ENCODE data around the gene RPTN. TPM values are rescaled to one million over a fixed set of nuclear protein-coding genes. Genes with fewer than 3 reads are reported as not detected.

Gene RPTN
- total RNA-seq, 1 experiment from 2014 or later: not detected

DNA sequence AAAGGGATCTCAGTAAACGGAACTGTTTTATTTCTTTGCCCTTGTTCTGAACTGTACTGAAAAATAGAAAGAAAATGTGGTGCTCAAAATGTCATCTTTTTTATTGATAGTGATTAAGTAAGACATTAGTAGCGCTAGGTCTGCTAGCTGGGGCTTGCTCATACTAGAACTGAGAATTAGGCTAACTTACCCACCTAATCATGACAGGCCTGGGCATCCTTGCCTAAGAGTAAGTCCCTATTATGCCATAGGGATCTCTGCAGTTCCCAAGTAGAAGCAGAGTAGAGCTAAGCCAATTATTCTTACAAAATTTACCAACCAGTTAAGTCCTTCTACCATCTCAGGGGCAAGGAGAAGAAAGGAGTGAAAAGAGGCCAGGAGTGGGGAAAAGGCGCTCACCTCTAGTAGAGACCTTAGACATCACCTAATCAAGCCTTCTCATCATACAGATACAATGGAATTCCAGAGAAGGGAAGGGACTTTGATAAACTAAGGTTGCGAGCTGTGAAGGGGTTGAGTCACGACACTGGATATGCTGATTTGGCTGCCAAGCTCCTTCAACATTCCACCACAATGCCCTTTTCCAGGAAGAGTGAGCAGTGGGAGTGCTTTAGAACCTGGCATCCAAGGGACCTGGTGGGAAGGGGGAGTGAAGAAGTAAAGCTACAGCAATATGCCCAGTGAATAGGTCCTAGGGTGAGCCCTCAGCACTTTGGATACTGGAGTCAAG, 27.7 kb upstream of the RPTN start:
- H3K36me3 ChIP-seq (ENCODE audit: low read depth): no peaks in the 10 kb centered on the region
- no peaks in the 10 kb centered on the region for H4K20me1 ChIP-seq (ENCODE audit: insufficient read depth)
- no peak overlapping the region for H3K27ac ChIP-seq
- CTCF ChIA-PET: interaction anchor here (0.6 to 1.7 kb wide), 7 partner anchors 22 to 281 kb away, joined by 3 to 12 read pairs (median 4); no protein-coding TSS in a partner anchor
- intact Hi-C loops (cut with micrococcal nuclease; ENCODE audit: unreplicated experiment): loop anchor here (5.0 kb wide), 3 partner anchors 254 to 349 kb away; partner anchors contain the start of gene C2CD4D
- no peaks in the 10 kb centered on the region for H3K79me2 ChIP-seq (ENCODE audit: low read depth)
- H3K27me3 ChIP-seq (ENCODE audit: insufficient read depth, low read depth): 0 out of 2 replicates have a peak, but pooled peaks cover under 1% of the 10 kb centered on the region
- H2AFZ ChIP-seq: no peak overlapping the region
- H3K4me3 ChIP-seq: no peak overlapping the region
- no TSS peak for BruUV-seq (replicated peaks)
- DNase-seq: peak in 1 of 2 experiments; percentile 37
- H3K4me1 ChIP-seq (replicated peaks; ENCODE audit: insufficient read depth): peaks cover 40% of the 10 kb centered on the region
- TF ChIP-seq CTCF (conservative IDR thresholded peaks at IDR 0.05): no peak
- no peak for TF ChIP-seq EZH2 (IDR thresholded peaks at IDR 0.05; ENCODE audit: low read depth)
- no peaks in the 10 kb centered on the region for H3K9me2 ChIP-seq (ENCODE audit: insufficient read depth)
- H3K4me2 ChIP-seq: no peak overlapping the region
- no peaks in the 10 kb centered on the region for H3K9me3 ChIP-seq (ENCODE audit: insufficient read depth, low read depth)
- POLR2A ChIA-PET (ENCODE audit: unreplicated experiment): interaction anchor here (0.6 kb wide), 1 partner anchor 33 kb away, joined by 3 read pairs; no protein-coding TSS in a partner anchor
- peaks cover 15% of the 10 kb centered on the region for H3F3A ChIP-seq (ENCODE audit: insufficient read depth, low read depth)

- Histone ChIP-seq H3K9me3 (ENCODE audit: insufficient read depth, low read depth) (no peaks in the 10 kb centered on the region), H3K36me3 (ENCODE audit: low read depth) (no peaks in the 10 kb centered on the region), H3K4me1 (replicated peaks; ENCODE audit: insufficient read depth) (peaks cover 32% of the 10 kb centered on the region), H3F3A (ENCODE audit: insufficient read depth, low read depth) (peaks cover 10% of the 10 kb centered on the region), H3K9me2 (ENCODE audit: insufficient read depth) (no peaks in the 10 kb centered on the region), H2AFZ (no peak overlapping the region), H4K20me1 (ENCODE audit: insufficient read depth) (no peaks in the 10 kb centered on the region), H3K27me3 (ENCODE audit: insufficient read depth, low read depth) (no peaks in the 10 kb centered on the region), H3K79me2 (ENCODE audit: low read depth) (no peaks in the 10 kb centered on the region), H3K4me3 (no peak overlapping the region), H3K27ac (no peak overlapping the region), H3K4me2 (no peak overlapping the region)
- intact Hi-C loops (cut with micrococcal nuclease; ENCODE audit: unreplicated experiment): loop anchor here (1.0 to 5.0 kb wide), 5 partner anchors 43 to 348 kb away; partner anchors contain the start of gene C2CD4D
- ChIA-PET POLR2A (ENCODE audit: unreplicated experiment) (no interaction called here), CTCF (interaction anchor here (0.5 to 1.7 kb wide), 9 partner anchors 11 to 584 kb away, joined by 3 to 8 read pairs (median 3); no protein-coding TSS in a partner anchor)
- TF ChIP-seq EZH2 (IDR thresholded peaks at IDR 0.05; ENCODE audit: low read depth) (no peak), CTCF (conservative IDR thresholded peaks at IDR 0.05) (peak; percentile 89)
- BruUV-seq (replicated peaks): no TSS peak
- peak; percentile 41 to 53 for DNase-seq
Observed at GRCh38 chr1:152185544-152186391, 26.7 kb upstream of the RPTN start.

DNA sequence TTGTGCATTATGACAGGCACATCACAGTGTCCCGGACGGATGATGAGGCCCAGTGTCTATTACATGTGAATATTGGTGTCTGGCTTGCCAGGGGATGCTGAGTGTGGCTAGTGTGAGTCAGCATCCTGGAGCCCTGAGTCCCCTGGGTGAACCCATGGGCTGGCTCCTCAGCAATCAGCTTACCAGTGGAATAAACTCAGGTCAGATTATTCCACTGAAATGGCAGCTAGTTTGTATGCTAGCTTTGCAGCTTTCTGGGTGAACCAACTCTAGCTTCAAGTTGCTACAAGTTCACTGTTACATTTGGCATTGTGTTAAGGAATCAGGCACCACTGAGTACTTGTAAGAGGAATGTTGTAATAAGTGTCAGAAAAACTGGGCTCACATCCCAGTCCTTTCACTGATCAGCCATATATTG, 23.9 kb upstream of the RPTN start:
- intact Hi-C loops (cut with micrococcal nuclease; ENCODE audit: unreplicated experiment): loop anchor here (2.0 kb wide), 1 partner anchor 14 kb away; no protein-coding TSS in a partner anchor
- H3K4me1 ChIP-seq (replicated peaks; ENCODE audit: insufficient read depth): peaks cover 20% of the 10 kb centered on the region

More for the DNA sequence above, 23.9 kb upstream of the RPTN start:
- H3K4me2 ChIP-seq: peak overlapping the region; percentile 23; the same call in 1 of the 2 replicates
- H2AFZ ChIP-seq: 0 out of 2 replicates have a peak overlapping the region, but pooled peaks have one; percentile 6
- no peaks in the 10 kb centered on the region for H3K9me2 ChIP-seq (ENCODE audit: insufficient read depth)
- no peak overlapping the region for H3K4me3 ChIP-seq
- no TSS peak for BruUV-seq (replicated peaks)
- POLR2A ChIA-PET (ENCODE audit: unreplicated experiment): interaction anchor here (0.6 kb wide), 3 partner anchors 73 to 965 kb away, joined by 5 to 12 read pairs (median 9); no protein-coding TSS in a partner anchor
- H3F3A ChIP-seq (ENCODE audit: insufficient read depth, low read depth): no peaks in the 10 kb centered on the region
- no peaks in the 10 kb centered on the region for H3K9me3 ChIP-seq (ENCODE audit: insufficient read depth, low read depth)
- TF ChIP-seq EZH2 (IDR thresholded peaks at IDR 0.05; ENCODE audit: low read depth) (no peak), CTCF (conservative IDR thresholded peaks at IDR 0.05) (no peak)
- no peaks in the 10 kb centered on the region for H4K20me1 ChIP-seq (ENCODE audit: insufficient read depth)
- CTCF ChIA-PET: interaction anchor here (0.5 to 1.8 kb wide), 7 partner anchors 13 to 1725 kb away, joined by 3 to 6 read pairs (median 3); no protein-coding TSS in a partner anchor
- H3K36me3 ChIP-seq (ENCODE audit: low read depth): no peaks in the 10 kb centered on the region
- peak overlapping the region; percentile 7; the same call in 1 of the 2 replicates for H3K27ac ChIP-seq
- H3K79me2 ChIP-seq (ENCODE audit: low read depth): no peaks in the 10 kb centered on the region
- peak; percentile 39 to 45 for DNase-seq
- no peaks in the 10 kb centered on the region for H3K27me3 ChIP-seq (ENCODE audit: insufficient read depth, low read depth)

All from PC-9 (cell line).